Measurements from ENCODE around the gene GTF2F2. TPM values are rescaled to one million over a fixed set of nuclear protein-coding genes. Genes with fewer than 3 reads are reported as not detected.
A peak's percentile ranks its signal among the peaks of the same experiment; 100 is the strongest.

GTF2F2 gene
- total RNA-seq, 1 experiment from 2014 or later = 21.7 TPM

GRCh38 chr13:45167611-45168554 is 47.6 kb downstream of the GTF2F2 start:
- no peaks in the 10 kb centered on the region for H3K27me3 ChIP-seq (ENCODE audit: control insufficient read depth, insufficient read depth, low read length)
- ATAC-seq (peak; percentile 84), DNase-seq (ENCODE audit: low read depth, low spot score) (no peak)
- TF ChIP-seq TCF7L2 (IDR thresholded peaks at IDR 0.05; ENCODE audit: low read depth, low read length) (peak; percentile 45; the same call in 1 of the 2 replicates), CTCF (IDR thresholded peaks at IDR 0.05) (no peak), REST (IDR thresholded peaks at IDR 0.05; ENCODE audit: insufficient read depth in 1 of 2, low read depth in 2 of 2, low read length in 1 of 2) (no peak), POLR2AphosphoS5 (IDR thresholded peaks at IDR 0.05; ENCODE audit: low read depth, low read length) (peak; percentile 35; the same call in 1 of the 2 replicates), SIN3A (IDR thresholded peaks at IDR 0.05; ENCODE audit: borderline replicate concordance, insufficient read depth, low read depth, low read length) (no peak)
- no peak overlapping the region for H3K4me3 ChIP-seq (ENCODE audit: low read depth in 2 of 2, low read length in 2 of 2)
- no peaks in the 10 kb centered on the region; the same call in 1 of the 2 replicates for H3K36me3 ChIP-seq (ENCODE audit: control insufficient read depth, insufficient read depth, low read length)
- in situ Hi-C loops (cut with HindIII; ENCODE audit: low pct_unique_long_range_greater_than_20kb, low sequenced_read_pairs) = no loop called here
- no peaks in the 10 kb centered on the region for H3K9me3 ChIP-seq (ENCODE audit: control insufficient read depth, insufficient read depth, low read depth, low read length)
- CTCF ChIA-PET = no interaction called here
- peak overlapping the region; percentile 65 for H3K27ac ChIP-seq (ENCODE audit: low read length)
- POLR2A ChIA-PET = interaction anchor here (0.6 kb wide), 1 partner anchor 57 kb away, joined by 8 read pairs; no protein-coding TSS in a partner anchor
- no TSS peak for BruUV-seq (replicated peaks)
- intact Hi-C loops (cut with micrococcal nuclease; ENCODE audit: unreplicated experiment) = no loop called here
- H3K4me1 ChIP-seq (ENCODE audit: control insufficient read depth, insufficient read depth, low read length) = peaks cover 16% of the 10 kb centered on the region

- CTCF ChIA-PET = no interaction called here
- POLR2A ChIA-PET = no interaction called here
- Histone ChIP-seq H3K9me3 (ENCODE audit: control insufficient read depth, insufficient read depth, low read depth, low read length) (no peaks in the 10 kb centered on the region), H3K27me3 (ENCODE audit: control insufficient read depth, insufficient read depth, low read length) (no peaks in the 10 kb centered on the region), H3K27ac (ENCODE audit: low read length) (peak overlapping the region; percentile 65; the same call in 1 of the 2 replicates), H3K36me3 (ENCODE audit: control insufficient read depth, insufficient read depth, low read length) (no peaks in the 10 kb centered on the region; the same call in 1 of the 2 replicates), H3K4me1 (ENCODE audit: control insufficient read depth, insufficient read depth, low read length) (peaks cover 11% of the 10 kb centered on the region), H3K4me3 (ENCODE audit: low read depth in 2 of 2, low read length in 2 of 2) (no peak overlapping the region)
- in situ Hi-C loops (cut with HindIII; ENCODE audit: low pct_unique_long_range_greater_than_20kb, low sequenced_read_pairs) = no loop called here
- intact Hi-C loops (cut with micrococcal nuclease; ENCODE audit: unreplicated experiment) = no loop called here
- no peak for DNase-seq (ENCODE audit: low read depth, low spot score)
- TF ChIP-seq TCF7L2 (IDR thresholded peaks at IDR 0.05; ENCODE audit: low read depth, low read length) = no peak
- BruUV-seq (replicated peaks) = no TSS peak
- peak; percentile 58 for ATAC-seq
Observed at GRCh38 chr13:45168555-45168930, 48.2 kb downstream of the GTF2F2 start.

- Histone ChIP-seq H3K4me1 (ENCODE audit: control insufficient read depth, insufficient read depth, low read length) (peaks cover 6% of the 10 kb centered on the region), H3K27ac (ENCODE audit: low read length) (no peak overlapping the region), H3K4me3 (ENCODE audit: low read depth in 2 of 2, low read length in 2 of 2) (no peak overlapping the region), H3K36me3 (ENCODE audit: control insufficient read depth, insufficient read depth, low read length) (no peaks in the 10 kb centered on the region), H3K27me3 (ENCODE audit: control insufficient read depth, insufficient read depth, low read length) (no peaks in the 10 kb centered on the region), H3K9me3 (ENCODE audit: control insufficient read depth, insufficient read depth, low read depth, low read length) (no peaks in the 10 kb centered on the region)
- in situ Hi-C loops (cut with HindIII; ENCODE audit: low pct_unique_long_range_greater_than_20kb, low sequenced_read_pairs) = no loop called here
- POLR2A ChIA-PET = no interaction called here
- BruUV-seq (replicated peaks) = no TSS peak
- intact Hi-C loops (cut with micrococcal nuclease; ENCODE audit: unreplicated experiment) = no loop called here
- CTCF ChIA-PET = no interaction called here
- ATAC-seq = no peak
- no peak for DNase-seq (ENCODE audit: low read depth, low spot score)
- TF ChIP-seq POLR2AphosphoS5 (IDR thresholded peaks at IDR 0.05; ENCODE audit: low read depth, low read length) (no peak), TCF7L2 (IDR thresholded peaks at IDR 0.05; ENCODE audit: low read depth, low read length) (no peak), CTCF (IDR thresholded peaks at IDR 0.05) (no peak), REST (IDR thresholded peaks at IDR 0.05; ENCODE audit: insufficient read depth in 1 of 2, low read depth in 2 of 2, low read length in 1 of 2) (no peak), SIN3A (IDR thresholded peaks at IDR 0.05; ENCODE audit: borderline replicate concordance, insufficient read depth, low read depth, low read length) (no peak)
Observed at GRCh38 chr13:45174478-45174877, 54.2 kb downstream of the GTF2F2 start.

All from Panc1 (cell line).